GM12864 (cell line): Measurements from ENCODE around the gene AOPEP.

Experiments
- DNase-seq: peaks from one replicate; pipeline ENCODE4 v3.0.0-alpha.2; 2011; ENCODE audit warnings: low read depth
- H3K4me3 ChIP-seq: 2 replicates; pipeline ENCODE4 v1.5.1; 2011; ENCODE audit warnings: mild to moderate bottlenecking, low read depth, low read length, control low read depth
- CTCF ChIP-seq: IDR thresholded peaks from 2 replicates; pipeline ENCODE4 v1.5.1; 2011; ENCODE audit warnings: low read depth, mild to moderate bottlenecking, moderate library complexity, low read length, control low read depth, inconsistent platforms; ENCODE audit errors: missing control alignments

The AOPEP gene

DNA sequence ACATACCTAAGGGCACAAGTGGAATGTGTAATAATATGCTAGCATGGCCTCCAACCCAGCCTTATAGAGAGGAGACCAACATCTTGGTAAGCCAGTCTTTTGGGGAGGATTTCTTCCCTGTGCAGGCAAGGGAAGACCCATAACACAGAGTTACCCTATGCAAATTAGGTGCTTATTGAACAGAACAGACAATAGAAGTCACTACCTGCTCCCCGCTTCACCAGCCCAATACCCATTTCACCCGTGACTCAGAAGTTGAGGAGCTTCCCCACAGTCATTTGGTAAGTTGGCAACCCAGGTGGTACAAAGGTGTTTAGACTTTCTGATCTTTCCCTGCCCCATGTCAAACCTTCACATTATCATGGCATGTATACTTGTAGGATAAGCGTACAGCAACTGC is 44.6 kb downstream of the AOPEP start:
- no peak for DNase-seq
- TF ChIP-seq CTCF, result no peak
- no peak overlapping the region for H3K4me3 ChIP-seq

DNA sequence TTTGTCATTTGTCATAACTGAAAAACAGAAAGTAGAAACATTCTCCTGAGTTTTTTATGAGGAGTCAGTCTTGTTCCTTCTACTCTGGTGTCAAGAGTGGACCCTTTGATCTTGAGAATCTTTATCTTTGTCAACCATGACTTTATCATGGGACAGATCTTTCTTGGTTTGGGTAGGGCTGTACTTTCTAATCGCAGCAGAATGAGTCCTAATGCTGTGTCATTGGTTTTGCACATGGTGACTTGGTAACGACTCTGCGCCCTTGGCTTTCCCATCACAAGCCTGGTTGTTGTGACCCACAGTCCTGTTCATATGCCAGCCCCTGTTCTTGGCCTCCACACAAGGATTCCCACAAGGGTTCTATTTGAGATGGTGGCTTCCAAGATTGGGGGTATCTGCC is 45.6 kb downstream of the AOPEP start:
- TF ChIP-seq CTCF, result no peak
- DNase-seq, result no peak
- no peak overlapping the region for H3K4me3 ChIP-seq

GRCh38 chr9:94772639-94773303 is 46.3 kb downstream of the AOPEP start:
- no peak for DNase-seq
- TF ChIP-seq CTCF, result no peak
- H3K4me3 ChIP-seq, result no peak overlapping the region

DNA sequence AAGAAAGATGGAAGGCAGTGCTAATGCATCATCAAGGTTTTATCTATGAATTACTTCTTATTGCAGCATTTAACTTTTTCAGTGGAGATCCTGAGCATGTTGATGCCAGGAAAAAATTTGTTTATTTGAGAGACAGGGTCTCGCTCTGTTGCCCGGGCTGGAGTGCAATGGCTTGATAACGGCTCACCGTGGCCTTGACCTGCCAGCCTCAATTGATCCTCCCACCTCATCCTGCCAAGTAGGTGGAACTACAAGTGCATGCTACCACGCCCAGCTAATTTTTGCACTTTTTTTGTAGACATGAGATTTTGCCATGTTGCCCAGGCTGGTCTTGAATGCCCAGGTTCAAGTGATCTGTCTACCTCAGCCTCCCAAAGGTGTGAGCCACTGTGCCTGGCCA is 47.2 kb downstream of the AOPEP start:
- TF ChIP-seq CTCF, result no peak
- no peak overlapping the region for H3K4me3 ChIP-seq
- no peak for DNase-seq

- TF ChIP-seq CTCF, result no peak
- no peak overlapping the region for H3K4me3 ChIP-seq
- DNase-seq, result no peak
Measured at GRCh38 chr9:94778013-94778412, 51.5 kb downstream of the AOPEP start.

DNA sequence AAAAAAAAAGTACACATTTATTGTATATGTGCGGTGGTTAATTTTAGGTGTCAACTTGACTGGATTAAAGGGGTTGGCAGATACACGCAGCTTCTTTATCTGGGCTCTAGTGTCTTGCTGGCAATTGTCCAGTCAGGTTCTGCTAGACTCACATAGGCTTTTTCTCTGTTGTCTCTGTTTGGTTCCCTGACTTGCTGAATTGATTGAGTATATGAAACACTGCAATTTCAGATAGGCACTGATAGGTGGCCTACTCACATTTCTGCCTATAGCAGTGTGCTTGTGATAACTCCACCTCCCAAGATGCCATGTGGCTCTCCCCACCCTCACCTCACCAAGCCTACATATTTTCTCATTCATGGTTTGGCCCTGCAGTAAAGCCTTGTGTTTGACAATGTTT is 52.5 kb downstream of the AOPEP start:
- no peak for DNase-seq
- no peak for TF ChIP-seq CTCF

DNA sequence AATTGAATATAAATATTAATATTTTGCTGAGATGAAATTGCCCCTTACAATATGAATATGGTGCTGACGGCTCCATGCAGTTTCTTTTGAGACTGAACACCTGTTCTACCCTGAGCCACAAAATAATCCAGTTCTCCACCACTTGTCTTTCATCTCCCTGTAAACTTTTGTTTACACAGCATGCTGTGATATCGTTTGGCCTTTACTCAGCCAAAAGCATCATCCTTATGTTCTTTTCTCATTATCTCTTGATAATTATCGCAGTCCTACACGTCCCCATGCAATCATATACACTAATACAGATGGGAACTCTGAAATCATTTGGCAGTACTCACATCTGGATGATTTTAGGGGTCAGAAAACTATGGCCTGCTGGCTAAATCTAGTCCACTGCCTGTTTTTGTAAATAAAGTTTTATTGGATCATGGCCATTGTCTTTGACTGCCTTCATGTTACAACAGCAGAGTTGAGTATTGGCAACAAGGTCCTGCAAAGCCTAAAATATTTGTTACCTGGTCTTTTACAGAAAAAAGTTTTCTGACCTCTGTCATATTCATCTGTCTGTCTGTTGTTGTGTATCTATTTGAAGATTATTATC is 53.3 kb downstream of the AOPEP start:
- H3K4me3 ChIP-seq, result no peak overlapping the region
- no peak for TF ChIP-seq CTCF
- no peak for DNase-seq

More for the DNA sequence above, 52.5 kb downstream of the AOPEP start:
- H3K4me3 ChIP-seq, result no peak overlapping the region
